Measurements from ENCODE around the gene CCL24. TPM values are rescaled to one million over a fixed set of nuclear protein-coding genes. Genes with fewer than 3 reads are reported as not detected.
"Not testable (repeated sequence)": the region's sequence is repeated elsewhere in the genome, so short reads cannot be mapped to it uniquely, and the experiment has no call there.

Gene CCL24
- total RNA-seq, 6 donors from 2014 or later, result 1.4 to 7.6 (median 2.7) TPM; not detected in 2

DNA sequence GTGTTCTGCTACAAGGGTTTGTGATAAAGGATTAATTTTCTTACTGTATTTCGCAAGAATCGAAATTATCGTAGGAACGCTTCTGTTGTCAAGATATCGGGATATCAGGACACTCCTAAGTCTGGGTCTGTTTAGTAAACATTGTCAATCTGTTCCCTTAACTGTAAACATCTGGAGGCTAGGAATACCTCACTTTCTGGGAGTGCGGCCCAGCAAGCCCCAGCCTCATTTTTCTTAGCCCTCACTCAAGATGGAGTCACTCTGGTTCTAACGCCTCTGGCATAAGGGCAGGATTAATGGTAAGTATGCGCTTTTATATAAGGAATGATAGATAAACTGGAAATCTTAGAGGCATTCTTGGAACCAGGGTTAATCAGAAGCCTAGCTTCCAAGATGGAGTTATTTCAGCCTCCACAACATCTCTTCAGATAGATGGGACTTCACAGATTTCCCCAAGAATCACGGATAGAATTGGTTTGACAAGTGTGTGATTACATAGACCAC is 30.1 kb upstream of the CCL24 start:
- WGBS, 2 donors, result 77 to 80% methylated on average over 9 of the region's 9 CpGs

DNA sequence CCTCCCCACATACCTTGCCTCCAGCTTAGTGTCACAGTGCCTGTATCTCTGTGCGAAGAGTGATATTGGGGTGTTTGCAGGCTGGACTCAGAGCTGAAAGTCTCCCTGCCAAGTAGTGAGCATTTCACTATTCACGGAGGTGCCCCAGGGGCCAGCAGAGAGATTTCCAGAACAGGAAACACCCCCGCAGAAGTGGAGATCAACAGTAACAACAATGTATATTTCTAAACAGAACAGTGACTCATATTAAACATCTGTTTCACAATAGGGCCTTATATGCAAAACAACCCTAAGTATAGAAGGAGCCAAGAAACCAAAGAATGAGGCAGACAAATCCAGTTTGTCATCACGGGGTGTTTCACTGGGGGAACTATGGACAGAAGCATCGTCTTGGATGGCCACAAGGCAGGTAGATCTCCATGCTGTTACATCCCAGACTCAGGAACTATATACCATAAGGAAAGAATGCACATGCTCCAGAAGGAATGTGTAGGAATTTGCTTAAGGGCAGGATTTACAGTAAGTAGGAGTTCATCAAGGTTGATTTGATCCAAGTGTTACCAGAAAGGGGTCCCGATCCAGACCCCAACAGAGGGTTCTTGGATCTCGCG is 29.3 kb upstream of the CCL24 start:
- ATAC-seq (ENCODE audit: low FRiP score in 2 of 2), result peak in 1 of 2 donors; percentile 90
- peak in 1 of 2 donors; percentile 61 for DNase-seq
- WGBS, 2 donors, result 50 to 51% methylated on average over 6 to 8 of the region's 8 CpGs
- Histone ChIP-seq H3K27ac (peak overlapping the region; percentile 59 to 83 (median 73)), H3K27me3 (no peaks in the 10 kb centered on the region), H3K4me3 (peak overlapping the region in 1 of 4 donors; percentile 19), H3K4me1 (peaks cover 13 to 20% (median 16%) of the 10 kb centered on the region in 4 donors), H3K9me3 (no peaks in the 10 kb centered on the region), H3K36me3 (no peaks in the 10 kb centered on the region)
- TF ChIP-seq EP300 (IDR thresholded peaks at IDR 0.05) (peak in 2 of 4 donors; percentile 40 to 44), POLR2AphosphoS5 (IDR thresholded peaks at IDR 0.05) (peak; percentile 58 to 64), POLR2A (IDR thresholded peaks at IDR 0.05) (peak in 1 of 4 donors; percentile 25)
- TF ChIP-seq, protein P1, sequence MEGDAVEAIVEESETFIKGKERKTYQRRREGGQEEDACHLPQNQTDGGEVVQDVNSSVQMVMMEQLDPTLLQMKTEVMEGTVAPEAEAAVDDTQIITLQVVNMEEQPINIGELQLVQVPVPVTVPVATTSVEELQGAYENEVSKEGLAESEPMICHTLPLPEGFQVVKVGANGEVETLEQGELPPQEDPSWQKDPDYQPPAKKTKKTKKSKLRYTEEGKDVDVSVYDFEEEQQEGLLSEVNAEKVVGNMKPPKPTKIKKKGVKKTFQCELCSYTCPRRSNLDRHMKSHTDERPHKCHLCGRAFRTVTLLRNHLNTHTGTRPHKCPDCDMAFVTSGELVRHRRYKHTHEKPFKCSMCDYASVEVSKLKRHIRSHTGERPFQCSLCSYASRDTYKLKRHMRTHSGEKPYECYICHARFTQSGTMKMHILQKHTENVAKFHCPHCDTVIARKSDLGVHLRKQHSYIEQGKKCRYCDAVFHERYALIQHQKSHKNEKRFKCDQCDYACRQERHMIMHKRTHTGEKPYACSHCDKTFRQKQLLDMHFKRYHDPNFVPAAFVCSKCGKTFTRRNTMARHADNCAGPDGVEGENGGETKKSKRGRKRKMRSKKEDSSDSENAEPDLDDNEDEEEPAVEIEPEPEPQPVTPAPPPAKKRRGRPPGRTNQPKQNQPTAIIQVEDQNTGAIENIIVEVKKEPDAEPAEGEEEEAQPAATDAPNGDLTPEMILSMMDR (IDR thresholded peaks at IDR 0.05), result no peak

More for the DNA sequence above, 30.1 kb upstream of the CCL24 start:
- Histone ChIP-seq H3K9me3 (no peaks in the 10 kb centered on the region), H3K4me3 (no peak overlapping the region), H3K4me1 (peaks cover 13 to 20% (median 16%) of the 10 kb centered on the region in 4 donors), H3K27ac (peak overlapping the region in 2 of 4 donors; percentile 33 to 79), H3K36me3 (no peaks in the 10 kb centered on the region), H3K27me3 (no peaks in the 10 kb centered on the region)
- ATAC-seq (ENCODE audit: low FRiP score in 2 of 2) (no peak), DNase-seq (no peak)
- TF ChIP-seq EP300 (IDR thresholded peaks at IDR 0.05) (no peak), POLR2A (IDR thresholded peaks at IDR 0.05) (no peak), POLR2AphosphoS5 (IDR thresholded peaks at IDR 0.05) (no peak)
- TF ChIP-seq, protein P1 (IDR thresholded peaks at IDR 0.05), result no peak

DNA sequence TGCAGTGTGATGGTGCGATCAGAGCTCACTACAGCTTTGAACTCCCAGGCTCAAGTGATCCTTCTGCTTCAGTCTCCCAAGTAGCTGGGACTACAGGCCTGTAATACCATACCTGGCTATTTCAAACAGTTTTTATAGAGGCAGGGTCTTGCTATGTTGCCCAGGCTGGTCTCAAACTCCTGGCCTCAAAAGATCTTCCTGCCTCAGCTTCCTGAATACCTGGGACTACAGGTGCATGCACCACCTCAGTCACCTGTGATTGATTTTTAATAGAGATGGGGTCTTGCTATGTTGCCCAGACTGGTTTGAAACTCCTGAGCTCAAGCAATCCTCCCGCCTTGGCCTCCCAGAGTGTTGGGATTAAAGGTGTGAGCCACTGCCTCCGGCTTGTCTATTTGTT is 26.4 kb upstream of the CCL24 start:
- H3K4me3 ChIP-seq, result no peak overlapping the region
- no peak overlapping the region for H3K27ac ChIP-seq
- no peak for ATAC-seq (ENCODE audit: low FRiP score in 2 of 2)
- no peak for DNase-seq
- H3K4me1 ChIP-seq, result peaks cover 13 to 20% (median 16%) of the 10 kb centered on the region in 4 donors
- H3K36me3 ChIP-seq, result no peaks in the 10 kb centered on the region
- H3K9me3 ChIP-seq, result no peaks in the 10 kb centered on the region
- WGBS, 2 donors, result 80 to 98% methylated on average over 3 of the region's 3 CpGs
- H3K27me3 ChIP-seq, result no peaks in the 10 kb centered on the region
- no peak for TF ChIP-seq POLR2AphosphoS5 (IDR thresholded peaks at IDR 0.05)
- TF ChIP-seq, protein P1 (IDR thresholded peaks at IDR 0.05), result no peak
- no peak for TF ChIP-seq POLR2A (IDR thresholded peaks at IDR 0.05)
- TF ChIP-seq EP300 (IDR thresholded peaks at IDR 0.05), result no peak

DNA sequence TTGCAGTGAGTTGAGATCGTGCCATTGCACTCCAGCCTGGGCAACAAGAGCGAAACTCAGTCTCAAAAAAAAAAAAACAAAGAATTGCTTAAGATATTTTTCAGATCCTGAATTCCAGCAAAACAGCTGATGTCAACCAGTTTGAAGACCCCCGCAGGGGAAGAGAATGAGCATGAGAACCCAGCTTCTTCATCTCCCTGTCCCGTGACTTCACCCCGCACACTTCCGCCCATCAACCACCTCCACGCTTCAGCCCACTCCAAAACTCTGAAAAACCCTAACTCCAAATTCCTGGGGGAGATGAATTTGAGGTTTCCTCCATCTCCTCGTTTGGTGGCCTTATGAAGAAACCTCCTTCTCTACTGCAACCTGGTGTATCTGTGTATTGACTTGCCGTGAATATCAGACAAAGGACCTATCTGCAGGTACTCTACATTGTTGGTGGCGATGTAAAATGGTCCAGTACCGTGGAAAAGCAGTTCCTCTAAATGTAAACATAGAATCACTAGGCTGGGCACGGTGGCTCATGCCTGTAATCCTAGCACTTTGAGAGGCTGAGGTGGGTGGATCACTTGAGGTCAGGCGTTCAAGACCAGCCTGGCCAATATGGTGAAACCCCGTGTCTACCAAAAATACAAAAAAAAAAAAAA is 24.8 kb upstream of the CCL24 start:
- peaks cover 11 to 17% (median 14%) of the 10 kb centered on the region in 4 donors for H3K4me1 ChIP-seq
- H3K9me3 ChIP-seq; H3K27me3 ChIP-seq; DNase-seq; H3K36me3 ChIP-seq; H3K27ac ChIP-seq; H3K4me3 ChIP-seq; ATAC-seq (ENCODE audit: low FRiP score in 2 of 2): not testable (repeated sequence)
- WGBS, 2 donors, result 72 to 79% methylated on average over 14 of the region's 14 CpGs

DNA sequence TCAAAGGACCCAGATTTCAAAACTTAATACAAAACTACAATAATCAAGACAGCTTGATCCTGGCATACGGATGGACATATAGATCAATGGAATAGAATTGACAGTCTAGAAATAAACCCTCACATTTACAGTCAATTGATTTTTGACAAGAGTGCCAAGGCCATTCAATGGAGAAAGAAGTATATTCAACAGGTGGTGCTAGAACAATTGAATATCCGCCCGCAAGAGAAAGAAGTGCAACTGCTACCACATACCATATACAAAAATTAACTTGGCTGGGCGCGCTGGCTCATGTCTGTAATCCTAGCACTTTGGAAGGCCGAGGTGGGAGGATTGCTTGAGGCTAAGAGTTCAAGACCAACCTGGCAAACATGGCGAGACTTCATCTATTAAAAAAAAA is 23.2 kb upstream of the CCL24 start:
- H3K4me1 ChIP-seq, result peaks cover 0 to under 1% (median 0%) of the 10 kb centered on the region in 4 donors
- H3K27ac ChIP-seq, result no peak overlapping the region
- H3K27me3 ChIP-seq, result no peaks in the 10 kb centered on the region
- DNase-seq (no peak), ATAC-seq (ENCODE audit: low FRiP score in 2 of 2) (no peak)
- no peaks in the 10 kb centered on the region for H3K9me3 ChIP-seq
- H3K4me3 ChIP-seq, result no peak overlapping the region
- TF ChIP-seq EP300 (IDR thresholded peaks at IDR 0.05) (no peak), POLR2A (IDR thresholded peaks at IDR 0.05) (no peak), POLR2AphosphoS5 (IDR thresholded peaks at IDR 0.05) (no peak)
- TF ChIP-seq, protein P1 (IDR thresholded peaks at IDR 0.05), result no peak
- 86 to 92% methylated on average over 7 of the region's 7 CpGs for WGBS, 2 donors
- H3K36me3 ChIP-seq, result no peaks in the 10 kb centered on the region
